DOHH2 (cell line): ENCODE data around the gene MPP4.

Experiments
- H3F3A ChIP-seq: fragments of 200-600 bp; sonication (generic), shearing (Covaris generic); 2 replicates; pipeline ENCODE4 v1.6.0; 2016; ENCODE audit warnings: antibody characterized with exemption, mild to moderate bottlenecking; ENCODE audit not compliant: control insufficient read depth, insufficient read depth
- H3K27ac ChIP-seq: fragments of 200-600 bp; sonication (generic); 2 replicates; pipeline ENCODE4 v1.5.1; 2014; ENCODE audit warnings: low read depth, mild to moderate bottlenecking, low read length, moderate library complexity
- H3K27me3 ChIP-seq: fragments of 200-600 bp; sonication (generic); 2 replicates; pipeline ENCODE4 v1.6.1; 2014; ENCODE audit warnings: mild to moderate bottlenecking, low read length, mixed read lengths; ENCODE audit not compliant: control insufficient read depth
- H3K36me3 ChIP-seq: fragments of 200-600 bp; sonication (generic); 2 replicates; pipeline ENCODE4 v1.6.1; 2014; ENCODE audit warnings: mild to moderate bottlenecking, low read length, moderate library complexity, mixed read lengths; ENCODE audit not compliant: control insufficient read depth
- H3K4me1 ChIP-seq: fragments of 200-600 bp; sonication (generic); 2 replicates; pipeline ENCODE4 v1.6.1; 2014; ENCODE audit warnings: mild to moderate bottlenecking, low read length, mixed read lengths; ENCODE audit not compliant: control insufficient read depth
- H3K4me2 ChIP-seq: fragments of 200-600 bp; sonication (generic); 2 replicates; pipeline ENCODE4 v1.6.0; 2014; ENCODE audit warnings: mild to moderate bottlenecking, low read length, moderate library complexity
- H3K4me3 ChIP-seq: fragments of 200-600 bp; sonication (generic); 2 replicates; pipeline ENCODE4 v1.5.1; 2014; ENCODE audit warnings: mild to moderate bottlenecking, low read length, mixed read lengths
- H3K79me2 ChIP-seq: fragments of 200-600 bp; sonication (generic); 2 replicates; pipeline ENCODE4 v1.6.1; 2014; ENCODE audit warnings: mild to moderate bottlenecking, low read length, mixed read lengths; ENCODE audit not compliant: control insufficient read depth
- H3K9me2 ChIP-seq: fragments of 200-600 bp; sonication (generic); replicated peaks from 2 replicates; pipeline ENCODE4 v1.6.1; 2014; ENCODE audit warnings: mild to moderate bottlenecking, low read length, mixed read lengths; ENCODE audit not compliant: control insufficient read depth
- H3K9me3 ChIP-seq: fragments of 200-600 bp; sonication (generic); 2 replicates; pipeline ENCODE4 v1.6.1; 2014; ENCODE audit warnings: antibody characterized with exemption, low read length, mixed read lengths; ENCODE audit not compliant: control insufficient read depth, insufficient read depth
- H4K20me1 ChIP-seq: fragments of 200-600 bp; sonication (generic); 2 replicates; pipeline ENCODE4 v1.6.0; 2014; ENCODE audit warnings: low read depth, mild to moderate bottlenecking, antibody characterized with exemption, low read length, moderate library complexity; ENCODE audit not compliant: control insufficient read depth, insufficient read depth
- CTCF ChIP-seq: fragments of 200-600 bp; sonication (generic); IDR thresholded peaks from one replicate; pipeline ENCODE4 v1.5.1; 2014; ENCODE audit warnings: antibody characterized with exemption, mild to moderate bottlenecking, low read depth, low read length; ENCODE audit not compliant: poor library complexity, severe bottlenecking
- EZH2phosphoT487 ChIP-seq: fragments of 200-600 bp; sonication (generic); IDR thresholded peaks from 2 replicates; pipeline ENCODE4 v1.6.1; 2017; ENCODE audit warnings: borderline replicate concordance, mild to moderate bottlenecking, antibody characterized with exemption, low read length, moderate library complexity, mixed read lengths

Gene MPP4

GRCh38 chr2:201621293-201621999 is 77.0 kb downstream of the MPP4 start:
- Histone ChIP-seq H3K79me2 (no peaks in the 10 kb centered on the region), H3K4me3 (no peak overlapping the region)

GRCh38 chr2:201618744-201619662 is 79.4 kb downstream of the MPP4 start:
- TF ChIP-seq CTCF (no peak), EZH2phosphoT487 (no peak)
- H3K4me1 ChIP-seq, result no peaks in the 10 kb centered on the region
- H4K20me1 ChIP-seq, result no peaks in the 10 kb centered on the region
- no peak overlapping the region for H3K4me2 ChIP-seq
- no peaks in the 10 kb centered on the region for H3K9me2 ChIP-seq
- H3K27me3 ChIP-seq, result no peaks in the 10 kb centered on the region
- no peak overlapping the region for H3K4me3 ChIP-seq
- H3K27ac ChIP-seq, result no peak overlapping the region
- no peaks in the 10 kb centered on the region for H3F3A ChIP-seq
- no peaks in the 10 kb centered on the region for H3K79me2 ChIP-seq
- no peaks in the 10 kb centered on the region for H3K9me3 ChIP-seq
- H3K36me3 ChIP-seq, result no peaks in the 10 kb centered on the region

More at GRCh38 chr2:201621293-201621999, 77.0 kb downstream of the MPP4 start:
- H3K4me2 ChIP-seq, result no peak overlapping the region
- TF ChIP-seq CTCF (no peak), EZH2phosphoT487 (no peak)
- H3F3A ChIP-seq, result no peaks in the 10 kb centered on the region
- no peaks in the 10 kb centered on the region for H3K9me3 ChIP-seq
- no peaks in the 10 kb centered on the region for H3K27me3 ChIP-seq
- H4K20me1 ChIP-seq, result no peaks in the 10 kb centered on the region
- H3K4me1 ChIP-seq, result no peaks in the 10 kb centered on the region
- no peak overlapping the region for H3K27ac ChIP-seq
- H3K36me3 ChIP-seq, result no peaks in the 10 kb centered on the region
- no peaks in the 10 kb centered on the region for H3K9me2 ChIP-seq

- no peaks in the 10 kb centered on the region for H3K9me2 ChIP-seq
- no peak overlapping the region for H3K27ac ChIP-seq
- H3K4me3 ChIP-seq, result no peak overlapping the region
- no peaks in the 10 kb centered on the region for H3K4me1 ChIP-seq
- TF ChIP-seq CTCF, result no peak
- TF ChIP-seq EZH2phosphoT487, result no peak
- no peaks in the 10 kb centered on the region for H3K9me3 ChIP-seq
- no peaks in the 10 kb centered on the region for H3F3A ChIP-seq
- no peaks in the 10 kb centered on the region for H3K79me2 ChIP-seq
- H3K36me3 ChIP-seq, result no peaks in the 10 kb centered on the region
- 0 out of 2 replicates have a peak, but pooled peaks cover 8% of the 10 kb centered on the region for H3K27me3 ChIP-seq
- no peaks in the 10 kb centered on the region for H4K20me1 ChIP-seq
- no peak overlapping the region for H3K4me2 ChIP-seq
Observed at GRCh38 chr2:201608021-201608420, 90.4 kb downstream of the MPP4 start.
